Measurements from ENCODE around the gene KCTD16.

Gene KCTD16

DNA sequence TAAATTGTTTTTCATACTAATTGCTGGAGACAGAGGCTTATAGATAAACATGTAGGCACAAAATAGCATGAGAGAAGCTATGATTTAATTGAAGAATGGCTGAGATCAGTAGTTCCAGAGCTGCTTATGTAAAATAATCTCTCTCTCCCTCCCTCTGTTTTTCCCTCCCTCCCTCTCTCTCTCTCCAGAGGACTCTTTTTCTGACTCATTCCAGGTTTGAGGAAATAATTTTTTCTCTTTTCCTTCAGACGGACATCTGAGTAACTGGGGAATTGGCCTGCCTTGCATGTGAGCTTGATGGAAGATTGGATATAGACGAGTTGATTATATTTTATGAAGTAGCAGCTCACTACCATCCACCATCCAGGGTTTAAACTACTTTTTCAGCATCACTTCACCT lies 35.5 kb downstream of the KCTD16 start:
- peaks cover 2% of the 10 kb centered on the region for H3K4me1 Mint-ChIP-seq (ENCODE audit: low read depth)
- H3K9me3 Mint-ChIP-seq, result no peaks in the 10 kb centered on the region
- no peak overlapping the region for H3K27ac Mint-ChIP-seq
- DNase-seq (ENCODE audit: low spot score), result no peak
- no peaks in the 10 kb centered on the region for H3K36me3 Mint-ChIP-seq (ENCODE audit: low read depth)
- H3K27me3 Mint-ChIP-seq (ENCODE audit: low read depth), result peaks cover 60% of the 10 kb centered on the region
- no peak overlapping the region for H3K4me3 Mint-ChIP-seq

DNA sequence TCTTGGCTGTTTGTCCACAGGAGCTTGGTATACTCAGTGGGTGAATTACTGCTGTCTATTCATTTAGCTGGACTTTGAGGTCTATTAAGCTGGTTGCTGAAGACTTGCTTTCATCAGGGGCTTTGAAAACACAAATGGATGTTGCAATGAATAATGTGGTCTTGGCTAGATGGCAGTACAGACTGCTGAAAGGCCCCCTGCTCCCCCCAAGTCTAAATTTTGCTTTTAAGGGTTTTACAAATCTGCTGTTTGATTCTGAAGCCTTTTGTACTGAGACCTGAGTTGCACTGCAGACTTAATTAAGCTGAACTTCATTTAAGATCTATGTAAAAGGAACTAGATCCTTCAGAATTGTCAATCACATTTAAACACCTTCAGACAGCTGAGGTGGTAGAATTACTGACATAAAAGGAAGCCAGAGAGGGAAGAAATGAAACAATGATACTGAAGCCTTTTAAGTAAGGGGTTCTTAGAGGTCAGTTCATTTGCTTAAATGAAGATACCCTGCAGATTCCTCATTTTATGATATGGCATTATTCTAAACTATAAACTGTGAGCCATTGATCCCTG lies 37.3 kb downstream of the KCTD16 start:
- no peaks in the 10 kb centered on the region for H3K36me3 Mint-ChIP-seq (ENCODE audit: low read depth)
- H3K4me3 Mint-ChIP-seq, result no peak overlapping the region
- H3K27ac Mint-ChIP-seq, result no peak overlapping the region
- no peak for DNase-seq (ENCODE audit: low spot score)
- H3K4me1 Mint-ChIP-seq (ENCODE audit: low read depth), result peaks cover 2% of the 10 kb centered on the region
- no peaks in the 10 kb centered on the region for H3K9me3 Mint-ChIP-seq
- H3K27me3 Mint-ChIP-seq (ENCODE audit: low read depth), result peaks cover 62% of the 10 kb centered on the region

DNA sequence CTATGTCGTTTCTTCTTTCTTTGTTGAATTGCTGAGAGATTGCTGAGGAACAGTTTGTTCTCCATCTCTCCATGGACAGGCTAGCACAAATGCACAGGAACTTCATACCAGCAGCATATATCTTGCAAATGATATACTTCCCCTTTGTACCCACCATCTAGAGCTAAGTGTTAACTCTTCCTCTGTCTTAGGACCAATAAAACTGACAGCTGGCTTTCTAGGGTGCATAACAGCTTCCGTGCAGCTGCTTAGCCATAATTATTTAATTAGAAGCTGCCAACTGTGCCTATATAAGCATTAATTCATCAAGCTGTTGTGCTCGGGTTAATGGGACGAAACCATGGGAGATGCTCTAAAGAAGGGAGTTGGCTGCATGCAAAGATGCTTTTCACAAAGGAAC lies 38.7 kb downstream of the KCTD16 start:
- H3K36me3 Mint-ChIP-seq (ENCODE audit: low read depth), result no peaks in the 10 kb centered on the region
- peaks cover 60% of the 10 kb centered on the region for H3K27me3 Mint-ChIP-seq (ENCODE audit: low read depth)
- H3K27ac Mint-ChIP-seq, result no peak overlapping the region
- no peak for DNase-seq (ENCODE audit: low spot score)
- peaks cover 2% of the 10 kb centered on the region for H3K4me1 Mint-ChIP-seq (ENCODE audit: low read depth)
- no peak overlapping the region for H3K4me3 Mint-ChIP-seq
- H3K9me3 Mint-ChIP-seq, result no peaks in the 10 kb centered on the region

DNA sequence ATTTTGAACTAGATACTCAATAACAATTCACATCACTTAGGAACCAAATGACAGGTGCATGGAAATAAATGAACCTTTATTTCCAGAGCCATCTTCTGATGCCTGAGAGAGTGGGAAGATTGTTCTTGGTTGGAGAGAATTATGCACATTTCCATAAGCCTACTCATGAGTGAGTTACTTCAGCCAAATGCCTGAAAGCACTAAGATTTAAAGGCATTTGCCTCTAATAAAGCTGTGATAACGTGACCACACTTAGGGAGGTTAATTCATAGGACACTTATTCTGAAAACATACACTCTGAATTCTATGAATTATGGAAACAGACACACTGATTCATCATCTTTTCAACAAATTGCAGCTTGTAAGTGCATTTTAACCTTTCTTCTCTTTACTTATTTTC lies 40.0 kb downstream of the KCTD16 start:
- no peaks in the 10 kb centered on the region for H3K36me3 Mint-ChIP-seq (ENCODE audit: low read depth)
- H3K27me3 Mint-ChIP-seq (ENCODE audit: low read depth), result peaks cover 49% of the 10 kb centered on the region
- DNase-seq (ENCODE audit: low spot score), result no peak
- H3K4me3 Mint-ChIP-seq, result no peak overlapping the region
- no peaks in the 10 kb centered on the region for H3K9me3 Mint-ChIP-seq
- no peaks in the 10 kb centered on the region for H3K4me1 Mint-ChIP-seq (ENCODE audit: low read depth)
- H3K27ac Mint-ChIP-seq, result no peak overlapping the region

DNA sequence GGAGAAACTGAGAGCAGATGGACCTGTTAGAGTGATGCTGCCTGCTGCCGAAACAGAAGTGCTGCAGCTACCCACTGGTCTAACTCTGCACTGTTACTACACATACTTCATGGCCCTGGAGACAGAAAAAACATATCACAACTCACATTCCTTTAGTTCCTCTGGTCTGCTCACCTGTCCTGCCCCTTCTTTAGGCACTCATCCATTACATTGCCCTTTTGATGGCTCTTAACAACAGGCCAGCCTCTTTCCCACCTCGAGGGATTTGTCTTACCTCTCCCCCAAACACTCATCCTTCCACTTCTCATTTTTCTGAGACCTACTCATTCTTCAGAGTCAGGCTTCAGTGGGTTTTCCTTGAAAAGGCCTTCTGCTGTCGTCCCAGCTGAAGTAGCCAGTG lies 49.2 kb downstream of the KCTD16 start:
- Mint-ChIP-seq H3K27ac (no peak overlapping the region), H3K4me3 (no peak overlapping the region)

DNA sequence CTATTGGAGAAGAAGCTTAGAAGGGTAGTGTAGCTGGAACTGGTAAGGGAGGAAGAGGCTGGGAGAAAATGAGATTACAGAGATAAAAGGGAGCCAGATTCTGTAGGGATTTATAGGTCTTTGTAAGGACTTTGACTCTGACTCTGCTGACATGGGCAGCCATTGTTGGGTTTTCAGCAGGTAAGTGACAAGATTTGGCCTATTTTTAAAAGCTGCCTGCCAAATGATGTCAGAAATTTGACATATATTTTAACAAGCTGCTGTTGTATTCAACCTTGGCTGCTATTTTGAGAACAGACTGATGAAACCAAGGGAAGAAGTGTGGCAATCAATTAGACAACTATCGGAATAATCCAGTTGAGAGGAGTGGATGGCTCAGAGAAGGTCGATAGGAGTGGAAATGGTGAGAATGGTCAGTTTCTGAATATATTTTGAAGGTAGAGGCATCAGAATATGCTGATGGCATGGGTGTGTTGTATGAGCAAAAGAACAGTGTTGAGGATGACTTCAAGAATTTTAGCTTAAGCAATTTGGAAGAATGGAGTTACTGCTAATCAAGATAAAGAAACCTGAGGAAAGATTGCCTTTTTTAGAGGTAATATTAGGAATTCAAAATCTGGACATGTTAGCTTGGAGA lies 56.8 kb downstream of the KCTD16 start:
- Mint-ChIP-seq H3K36me3 (ENCODE audit: low read depth) (no peaks in the 10 kb centered on the region), H3K4me1 (ENCODE audit: low read depth) (no peaks in the 10 kb centered on the region), H3K27me3 (ENCODE audit: low read depth) (peaks cover 3% of the 10 kb centered on the region), H3K4me3 (no peak overlapping the region), H3K9me3 (no peaks in the 10 kb centered on the region), H3K27ac (no peak overlapping the region)
- DNase-seq (ENCODE audit: low spot score), result no peak

More for the DNA sequence above, 49.2 kb downstream of the KCTD16 start:
- Mint-ChIP-seq H3K36me3 (ENCODE audit: low read depth) (no peaks in the 10 kb centered on the region), H3K4me1 (ENCODE audit: low read depth) (no peaks in the 10 kb centered on the region), H3K9me3 (no peaks in the 10 kb centered on the region), H3K27me3 (ENCODE audit: low read depth) (no peaks in the 10 kb centered on the region)
- DNase-seq (ENCODE audit: low spot score), result no peak

DNA sequence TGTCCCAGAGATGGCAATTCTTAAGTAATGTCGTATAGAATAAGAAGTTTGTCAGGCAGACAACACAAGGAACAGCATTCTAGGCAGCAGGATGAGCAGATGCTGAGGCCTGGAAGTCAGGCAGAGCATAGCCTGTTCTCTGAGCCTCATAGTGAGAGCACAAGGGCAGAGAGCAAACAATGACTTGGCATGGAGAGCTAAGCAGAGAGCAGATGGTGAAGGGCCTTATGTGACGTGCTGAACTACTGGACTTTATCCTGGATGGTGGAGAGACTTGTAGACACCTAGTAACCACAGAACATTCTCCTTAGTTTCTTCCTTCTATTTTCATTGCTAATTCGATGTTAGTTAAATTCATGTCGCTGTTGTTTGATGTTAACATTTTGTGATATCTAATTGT lies 60.1 kb downstream of the KCTD16 start:
- no peak for DNase-seq (ENCODE audit: low spot score)
- Mint-ChIP-seq H3K9me3 (no peaks in the 10 kb centered on the region), H3K4me3 (no peak overlapping the region), H3K27ac (no peak overlapping the region), H3K4me1 (ENCODE audit: low read depth) (no peaks in the 10 kb centered on the region), H3K36me3 (ENCODE audit: low read depth) (no peaks in the 10 kb centered on the region), H3K27me3 (ENCODE audit: low read depth) (peaks cover 3% of the 10 kb centered on the region)

DNA sequence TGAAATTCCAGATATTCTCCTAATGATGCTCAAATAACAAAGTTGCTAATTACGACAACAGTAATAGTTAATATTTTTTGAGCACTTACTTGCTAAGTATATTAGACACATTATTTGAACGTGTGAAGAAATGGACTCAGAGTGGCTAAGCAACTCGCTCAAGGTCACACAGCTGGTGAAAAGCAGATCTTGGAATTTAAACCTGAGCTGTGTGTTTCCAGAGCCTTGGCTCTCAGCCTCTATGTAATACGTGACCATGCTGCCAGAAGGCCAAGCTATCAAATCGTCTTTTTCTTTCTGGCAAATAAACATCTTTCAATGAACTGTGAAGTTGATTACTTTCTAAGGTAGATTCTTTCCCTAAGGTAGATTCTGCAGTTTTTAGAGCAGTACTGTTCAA lies 61.6 kb downstream of the KCTD16 start:
- Mint-ChIP-seq H3K4me3 (no peak overlapping the region), H3K36me3 (ENCODE audit: low read depth) (no peaks in the 10 kb centered on the region), H3K27ac (no peak overlapping the region), H3K9me3 (no peaks in the 10 kb centered on the region), H3K27me3 (ENCODE audit: low read depth) (peaks cover 3% of the 10 kb centered on the region), H3K4me1 (ENCODE audit: low read depth) (no peaks in the 10 kb centered on the region)
- DNase-seq (ENCODE audit: low spot score), result no peak

DNA sequence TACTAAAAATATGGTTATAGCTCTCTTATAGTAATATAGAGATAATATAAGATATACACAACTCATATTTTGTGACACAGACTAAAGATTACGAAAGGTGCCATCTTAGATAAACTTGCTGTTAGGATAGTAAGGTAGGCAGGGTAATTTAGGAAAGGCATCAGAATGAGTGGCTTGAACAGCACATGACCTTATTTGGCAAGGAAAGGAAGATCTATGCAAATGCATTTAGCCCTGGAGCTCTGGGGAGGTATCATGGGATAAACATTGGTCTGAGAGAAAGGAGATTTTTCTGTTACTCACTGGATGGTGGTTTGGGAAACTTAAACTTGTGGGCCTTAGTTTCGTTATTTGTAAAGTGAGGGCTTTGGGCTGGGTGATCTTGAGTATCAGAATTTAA lies 65.8 kb downstream of the KCTD16 start:
- no peak for DNase-seq (ENCODE audit: low spot score)
- peaks cover 3% of the 10 kb centered on the region for H3K27me3 Mint-ChIP-seq (ENCODE audit: low read depth)
- H3K36me3 Mint-ChIP-seq (ENCODE audit: low read depth), result no peaks in the 10 kb centered on the region
- H3K27ac Mint-ChIP-seq, result no peak overlapping the region
- no peaks in the 10 kb centered on the region for H3K9me3 Mint-ChIP-seq
- no peaks in the 10 kb centered on the region for H3K4me1 Mint-ChIP-seq (ENCODE audit: low read depth)
- no peak overlapping the region for H3K4me3 Mint-ChIP-seq

DNA sequence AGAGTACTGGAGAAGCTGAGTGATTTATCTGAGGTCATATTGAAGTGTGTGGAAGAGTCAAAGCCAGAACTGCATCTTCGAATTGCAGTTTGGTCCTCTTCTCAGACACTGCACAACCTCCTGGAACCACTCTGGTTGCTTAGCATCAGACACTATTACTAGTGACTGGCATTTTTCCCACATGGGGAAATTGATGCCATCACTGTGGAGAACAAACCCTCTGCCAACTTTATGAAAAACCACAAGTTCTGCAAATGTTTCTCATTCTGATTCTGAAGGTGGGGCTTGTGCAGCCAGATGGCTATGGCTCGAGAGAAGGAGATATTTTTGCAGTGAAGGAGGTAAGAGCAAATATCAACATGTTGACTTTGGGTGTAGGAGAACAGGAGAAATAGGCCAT lies 67.2 kb downstream of the KCTD16 start:
- H3K4me3 Mint-ChIP-seq, result no peak overlapping the region
- no peak for DNase-seq (ENCODE audit: low spot score)
- H3K4me1 Mint-ChIP-seq (ENCODE audit: low read depth), result no peaks in the 10 kb centered on the region
- H3K27me3 Mint-ChIP-seq (ENCODE audit: low read depth), result peaks cover 5% of the 10 kb centered on the region
- H3K27ac Mint-ChIP-seq, result no peak overlapping the region
- H3K9me3 Mint-ChIP-seq, result no peaks in the 10 kb centered on the region
- no peaks in the 10 kb centered on the region for H3K36me3 Mint-ChIP-seq (ENCODE audit: low read depth)

DNA sequence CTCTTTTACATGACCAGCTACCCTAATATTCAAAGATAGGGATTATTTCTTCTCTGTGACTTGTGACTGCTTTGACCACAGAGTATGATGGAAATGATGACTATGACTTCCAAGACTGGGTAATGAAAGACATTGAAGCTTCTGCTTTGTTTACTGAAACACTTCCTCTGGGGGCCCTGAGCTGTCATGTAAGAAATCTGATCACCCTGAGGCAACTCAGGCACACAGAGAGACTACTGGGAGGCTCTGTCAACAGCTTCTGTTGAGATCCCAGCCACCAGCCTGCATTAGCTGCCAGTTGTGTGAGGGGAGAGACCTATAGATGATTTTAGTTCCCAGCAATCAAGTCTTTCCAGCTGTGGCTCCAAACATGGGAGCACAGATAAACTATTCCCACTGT lies 76.5 kb downstream of the KCTD16 start:
- DNase-seq (ENCODE audit: low spot score), result no peak
- Mint-ChIP-seq H3K27me3 (ENCODE audit: low read depth) (peaks cover 2% of the 10 kb centered on the region), H3K27ac (no peak overlapping the region), H3K4me1 (ENCODE audit: low read depth) (no peaks in the 10 kb centered on the region), H3K9me3 (no peaks in the 10 kb centered on the region), H3K36me3 (ENCODE audit: low read depth) (no peaks in the 10 kb centered on the region), H3K4me3 (no peak overlapping the region)

DNA sequence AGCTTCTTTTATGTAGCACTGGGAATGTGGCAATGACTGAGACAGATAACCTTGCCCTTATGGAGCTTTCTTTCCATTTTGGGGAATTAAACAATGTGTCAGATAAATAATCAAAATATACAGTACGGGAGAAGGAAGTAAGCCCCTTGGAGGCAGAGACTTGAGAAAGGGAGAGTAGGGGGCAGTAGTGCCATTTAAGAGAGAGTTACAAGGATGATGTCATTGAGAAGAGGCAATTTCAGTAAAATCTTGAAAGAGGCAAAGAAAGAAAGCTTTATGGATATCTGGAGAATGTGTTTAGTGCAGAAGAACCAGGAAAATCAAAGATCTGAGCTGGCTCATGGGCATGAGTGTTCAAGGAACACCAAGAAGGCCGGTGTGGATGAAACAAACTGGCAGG lies 77.3 kb downstream of the KCTD16 start:
- H3K36me3 Mint-ChIP-seq (ENCODE audit: low read depth), result no peaks in the 10 kb centered on the region
- no peaks in the 10 kb centered on the region for H3K27me3 Mint-ChIP-seq (ENCODE audit: low read depth)
- H3K9me3 Mint-ChIP-seq, result no peaks in the 10 kb centered on the region
- no peak overlapping the region for H3K27ac Mint-ChIP-seq
- H3K4me3 Mint-ChIP-seq, result no peak overlapping the region
- DNase-seq (ENCODE audit: low spot score), result no peak
- H3K4me1 Mint-ChIP-seq (ENCODE audit: low read depth), result no peaks in the 10 kb centered on the region

DNA sequence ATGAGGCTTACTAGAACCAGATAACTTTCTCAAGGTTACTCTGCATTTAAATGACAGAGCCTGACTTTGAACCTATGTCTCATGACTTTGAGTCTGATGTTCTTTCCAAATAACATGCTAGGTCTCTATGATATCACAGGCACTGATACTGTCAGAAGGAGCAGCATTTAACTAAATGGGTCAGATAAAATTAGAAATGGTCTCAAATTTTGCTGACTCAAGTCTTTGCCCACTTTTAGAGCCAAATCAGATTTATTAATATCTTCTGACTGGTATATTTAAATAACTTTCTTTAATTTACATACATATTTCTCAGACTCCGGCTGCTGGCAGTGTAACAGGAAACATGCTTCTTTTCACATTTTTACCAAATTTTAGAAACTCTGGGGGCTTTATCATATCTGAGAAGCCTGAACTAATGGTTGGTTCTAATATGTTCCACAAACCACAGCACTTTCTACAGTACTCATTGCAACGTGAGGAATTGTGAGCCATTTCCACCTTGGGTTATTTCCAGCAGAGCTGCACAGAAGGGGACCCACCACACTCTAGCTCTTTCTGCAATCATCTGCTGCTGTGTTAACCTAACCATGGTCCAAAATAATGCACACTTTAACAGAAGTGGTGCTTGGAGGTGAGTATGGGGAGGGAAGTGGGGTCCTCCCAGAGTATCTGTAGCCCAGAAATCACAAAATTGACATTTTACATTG lies 79.2 kb downstream of the KCTD16 start:
- Mint-ChIP-seq H3K4me3 (no peak overlapping the region), H3K9me3 (no peaks in the 10 kb centered on the region), H3K27ac (no peak overlapping the region), H3K36me3 (ENCODE audit: low read depth) (no peaks in the 10 kb centered on the region), H3K4me1 (ENCODE audit: low read depth) (no peaks in the 10 kb centered on the region), H3K27me3 (ENCODE audit: low read depth) (no peaks in the 10 kb centered on the region)
- no peak for DNase-seq (ENCODE audit: low spot score)

DNA sequence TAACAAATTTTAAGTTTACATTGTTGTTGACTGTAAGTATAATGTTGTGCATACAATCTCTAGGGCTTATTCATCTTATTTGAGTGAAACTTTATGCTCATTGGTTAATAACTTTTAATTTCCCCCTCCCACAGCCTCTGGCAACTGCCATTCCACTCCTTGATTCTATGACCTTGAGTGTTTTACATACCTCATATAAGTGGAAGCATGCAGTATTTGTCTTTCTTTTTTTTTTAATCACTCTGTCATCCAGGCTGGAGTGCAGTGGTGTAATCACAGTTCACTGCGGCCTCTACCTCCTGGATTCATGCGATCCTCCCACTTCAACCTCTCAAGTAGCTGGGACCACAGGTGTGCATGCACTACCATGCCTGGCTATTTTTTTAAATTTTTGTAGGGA lies 83.9 kb downstream of the KCTD16 start:
- Mint-ChIP-seq H3K4me3 (no peak overlapping the region), H3K27ac (no peak overlapping the region), H3K27me3 (ENCODE audit: low read depth) (no peaks in the 10 kb centered on the region), H3K36me3 (ENCODE audit: low read depth) (no peaks in the 10 kb centered on the region), H3K9me3 (no peaks in the 10 kb centered on the region), H3K4me1 (ENCODE audit: low read depth) (no peaks in the 10 kb centered on the region)
- DNase-seq (ENCODE audit: low spot score), result no peak

DNA sequence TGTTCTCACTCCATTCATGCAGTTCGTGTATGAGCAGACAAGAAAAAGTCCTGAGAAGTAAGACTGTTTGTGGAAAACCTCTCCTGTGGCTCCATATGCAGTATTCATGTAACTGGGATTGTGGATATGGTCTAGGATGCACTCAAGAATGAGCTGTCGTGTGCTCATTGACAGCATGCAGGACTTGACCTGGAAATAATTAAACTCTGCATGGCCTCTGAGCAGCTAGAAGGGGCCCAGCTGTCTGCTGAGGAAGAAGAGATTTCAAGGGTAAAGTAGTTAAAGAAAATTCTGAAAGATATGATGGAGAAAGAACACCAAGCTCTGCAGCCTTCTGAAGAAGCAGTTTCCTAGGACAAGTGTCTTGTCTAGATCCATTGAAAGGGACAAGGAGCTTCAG lies 89.4 kb downstream of the KCTD16 start:
- Mint-ChIP-seq H3K9me3 (no peaks in the 10 kb centered on the region), H3K4me3 (no peak overlapping the region), H3K27ac (no peak overlapping the region), H3K36me3 (ENCODE audit: low read depth) (no peaks in the 10 kb centered on the region), H3K4me1 (ENCODE audit: low read depth) (no peaks in the 10 kb centered on the region), H3K27me3 (ENCODE audit: low read depth) (no peaks in the 10 kb centered on the region)
- DNase-seq (ENCODE audit: low spot score), result no peak
